SK-N-SH treated with all-trans-retinoic acid at 6 μM for 48 hours (cell line): ENCODE results near the gene GPR37L1.

Experiments
- ATAC-seq: fragments of 200-7000 bp; cut with Tn5 transposase; 3 replicates; pipeline ENCODE4 v1.9.1; 2020; ENCODE audit warnings: mild to moderate bottlenecking, moderate library complexity
- ARNTL ChIP-seq: fragments of 450-650 bp; formaldehyde crosslinking; IDR thresholded peaks from 2 replicates; pipeline ENCODE4 v1.5.0; 2020; ENCODE audit warnings: low read depth, mild to moderate bottlenecking, moderate library complexity, borderline replicate concordance
- BACH2 ChIP-seq: fragments of 250-450 bp; sonication (Bioruptor Pico); IDR thresholded peaks from 2 replicates; pipeline ENCODE4 v1.9.0; 2021; ENCODE audit warnings: mild to moderate bottlenecking, borderline replicate concordance
- CREB5 ChIP-seq: fragments of 250-450 bp; sonication (Bioruptor Pico); IDR thresholded peaks from 2 replicates; pipeline ENCODE4 v1.5.1; 2020; ENCODE audit warnings: low read depth, mild to moderate bottlenecking, moderate library complexity
- CSDC2 ChIP-seq: fragments of 250-450 bp; sonication (Bioruptor Pico); IDR thresholded peaks from 2 replicates; pipeline ENCODE4 v1.5.0; 2020; ENCODE audit warnings: mild to moderate bottlenecking, moderate library complexity
- CSRNP3 ChIP-seq: fragments of 250-450 bp; sonication (Bioruptor Pico); IDR thresholded peaks from 2 replicates; pipeline ENCODE4 v1.5.1; 2021; ENCODE audit warnings: mild to moderate bottlenecking, moderate library complexity
- ESRRG ChIP-seq: fragments of 250-450 bp; sonication (Bioruptor Pico); IDR thresholded peaks from 2 replicates; pipeline ENCODE4 v1.6.1; 2021; ENCODE audit warnings: mild to moderate bottlenecking
- GLIS3 ChIP-seq: fragments of 250-450 bp; sonication (Bioruptor Pico); IDR thresholded peaks from 2 replicates; pipeline ENCODE4 v1.5.0; 2020; ENCODE audit warnings: mild to moderate bottlenecking, moderate library complexity
- ISL1 ChIP-seq: fragments of 250-450 bp; sonication (Bioruptor Pico); IDR thresholded peaks from 2 replicates; pipeline ENCODE4 v2.1.2; 2022; ENCODE audit warnings: mild to moderate bottlenecking, moderate library complexity
- OSR1 ChIP-seq: fragments of 250-450 bp; sonication (Bioruptor Pico); IDR thresholded peaks from 2 replicates; pipeline ENCODE4 v1.8.0; 2022; ENCODE audit warnings: moderate library complexity, mild to moderate bottlenecking, inconsistent platforms
- PATZ1 ChIP-seq: fragments of 250-450 bp; sonication (Bioruptor Pico); IDR thresholded peaks from 2 replicates; pipeline ENCODE4 v1.8.0; 2020; ENCODE audit warnings: mild to moderate bottlenecking, moderate library complexity, borderline replicate concordance
- POU6F1 ChIP-seq: fragments of 250-450 bp; sonication (Bioruptor Pico); IDR thresholded peaks from 2 replicates; pipeline ENCODE4 v1.8.0; 2021; ENCODE audit warnings: low read depth, mild to moderate bottlenecking, moderate library complexity, borderline replicate concordance
- PPARA ChIP-seq: fragments of 250-450 bp; sonication (Bioruptor Pico); IDR thresholded peaks from 2 replicates; pipeline ENCODE4 v1.5.0; 2020; ENCODE audit warnings: mild to moderate bottlenecking, borderline replicate concordance
- RARB ChIP-seq: fragments of 250-450 bp; sonication (Bioruptor Pico); IDR thresholded peaks from 2 replicates; pipeline ENCODE4 v1.8.0; 2021; ENCODE audit warnings: mild to moderate bottlenecking, moderate library complexity
- SNAI2 ChIP-seq: fragments of 250-450 bp; sonication (Bioruptor Pico); IDR thresholded peaks from 2 replicates; pipeline ENCODE4 v1.5.0; 2020; ENCODE audit warnings: mild to moderate bottlenecking, moderate library complexity
- TCF4 ChIP-seq: fragments of 250-450 bp; sonication (Bioruptor Pico); IDR thresholded peaks from 2 replicates; pipeline ENCODE4 v1.8.0; 2021; ENCODE audit warnings: mild to moderate bottlenecking, moderate library complexity, borderline replicate concordance
- TOX ChIP-seq: fragments of 250-450 bp; sonication (Bioruptor Pico); IDR thresholded peaks from 2 replicates; pipeline ENCODE4 v1.8.0; 2021; ENCODE audit warnings: mild to moderate bottlenecking, moderate library complexity, borderline replicate concordance
- TSHZ2 ChIP-seq: fragments of 250-450 bp; sonication (Bioruptor Pico); IDR thresholded peaks from 2 replicates; pipeline ENCODE4 v1.5.0; 2020; ENCODE audit warnings: mild to moderate bottlenecking, moderate library complexity
- ZC3H10 ChIP-seq: fragments of 250-450 bp; sonication (Bioruptor Pico); IDR thresholded peaks from 2 replicates; pipeline ENCODE4 v1.5.1; 2021; ENCODE audit warnings: mild to moderate bottlenecking, moderate library complexity
- ZFP30 ChIP-seq: fragments of 450-650 bp; formaldehyde crosslinking; IDR thresholded peaks from 2 replicates; pipeline ENCODE4 v1.5.0; 2022; ENCODE audit warnings: mild to moderate bottlenecking, moderate library complexity
- ZNF565 ChIP-seq: fragments of 450-650 bp; formaldehyde crosslinking; conservative IDR thresholded peaks from 2 replicates; pipeline ENCODE4 v1.5.0; 2020; ENCODE audit warnings: low read depth, mild to moderate bottlenecking, moderate library complexity
- ZNF70 ChIP-seq: fragments of 450-650 bp; formaldehyde crosslinking; IDR thresholded peaks from 2 replicates; pipeline ENCODE4 v1.5.0; 2020; ENCODE audit warnings: mild to moderate bottlenecking, moderate library complexity
- ZNF8 ChIP-seq: fragments of 450-650 bp; formaldehyde crosslinking; IDR thresholded peaks from 2 replicates; pipeline ENCODE4 v1.5.0; 2020; ENCODE audit warnings: mild to moderate bottlenecking, moderate library complexity

GPR37L1 gene

GRCh38 chr1:202123336-202123813 is 658 bp downstream of the GPR37L1 start (continued):
- no peak for TF ChIP-seq CSRNP3 (CRISPR knock-in tag)
- TF ChIP-seq, all 23 proteins: peak for 0

- no peak for ATAC-seq
- no peak for TF ChIP-seq PPARA (CRISPR knock-in tag)
- no peak for TF ChIP-seq ISL1 (CRISPR knock-in tag)
- no peak for TF ChIP-seq BACH2 (CRISPR knock-in tag)
- TF ChIP-seq TCF4 (CRISPR knock-in tag) = no peak
- TF ChIP-seq ESRRG (CRISPR knock-in tag) = no peak
- no peak for TF ChIP-seq PATZ1
- TF ChIP-seq ZC3H10 (CRISPR knock-in tag) = no peak
- no peak for TF ChIP-seq SNAI2
- no peak for TF ChIP-seq CREB5
- TF ChIP-seq ARNTL (CRISPR knock-in tag) = no peak
- TF ChIP-seq CSRNP3 (CRISPR knock-in tag) = no peak
- no peak for TF ChIP-seq POU6F1 (CRISPR knock-in tag)
- TF ChIP-seq TOX (CRISPR knock-in tag) = no peak
- TF ChIP-seq ZNF8 = no peak
- TF ChIP-seq RARB = no peak
- no peak for TF ChIP-seq GLIS3
- no peak for TF ChIP-seq ZFP30 (CRISPR knock-in tag)
- no peak for TF ChIP-seq OSR1 (CRISPR knock-in tag)
- TF ChIP-seq ZNF565 (CRISPR knock-in tag) = no peak
These were observed 1.4 kb downstream of the GPR37L1 start for GRCh38 chr1:202124142-202124541.

- ATAC-seq = no peak
- TF ChIP-seq SNAI2 (no peak), OSR1 (CRISPR knock-in tag) (no peak), TOX (CRISPR knock-in tag) (no peak), ZNF565 (CRISPR knock-in tag) (no peak), ZNF70 (no peak), BACH2 (CRISPR knock-in tag) (no peak), PPARA (CRISPR knock-in tag) (no peak), ZNF8 (no peak), ARNTL (CRISPR knock-in tag) (no peak), TCF4 (CRISPR knock-in tag) (no peak), GLIS3 (no peak), CSDC2 (CRISPR knock-in tag) (no peak), TSHZ2 (CRISPR knock-in tag) (no peak), ISL1 (CRISPR knock-in tag) (no peak), PATZ1 (no peak), RARB (no peak), CSRNP3 (CRISPR knock-in tag) (no peak)
These were observed 2.9 kb downstream of the GPR37L1 start for GRCh38 chr1:202125611-202126010.
